Eye (tissue), 1 donor: ENCODE measurements around the gene UBXN4.
"Not testable (repeated sequence)": the region's sequence is repeated elsewhere in the genome, so short reads cannot be mapped to it uniquely, and the experiment has no call there.

Experiments
- DNase-seq: peaks from one replicate; pipeline ENCODE4 v3.0.0-alpha.2; 2015

The UBXN4 gene, protein sequence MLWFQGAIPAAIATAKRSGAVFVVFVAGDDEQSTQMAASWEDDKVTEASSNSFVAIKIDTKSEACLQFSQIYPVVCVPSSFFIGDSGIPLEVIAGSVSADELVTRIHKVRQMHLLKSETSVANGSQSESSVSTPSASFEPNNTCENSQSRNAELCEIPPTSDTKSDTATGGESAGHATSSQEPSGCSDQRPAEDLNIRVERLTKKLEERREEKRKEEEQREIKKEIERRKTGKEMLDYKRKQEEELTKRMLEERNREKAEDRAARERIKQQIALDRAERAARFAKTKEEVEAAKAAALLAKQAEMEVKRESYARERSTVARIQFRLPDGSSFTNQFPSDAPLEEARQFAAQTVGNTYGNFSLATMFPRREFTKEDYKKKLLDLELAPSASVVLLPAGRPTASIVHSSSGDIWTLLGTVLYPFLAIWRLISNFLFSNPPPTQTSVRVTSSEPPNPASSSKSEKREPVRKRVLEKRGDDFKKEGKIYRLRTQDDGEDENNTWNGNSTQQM

DNA sequence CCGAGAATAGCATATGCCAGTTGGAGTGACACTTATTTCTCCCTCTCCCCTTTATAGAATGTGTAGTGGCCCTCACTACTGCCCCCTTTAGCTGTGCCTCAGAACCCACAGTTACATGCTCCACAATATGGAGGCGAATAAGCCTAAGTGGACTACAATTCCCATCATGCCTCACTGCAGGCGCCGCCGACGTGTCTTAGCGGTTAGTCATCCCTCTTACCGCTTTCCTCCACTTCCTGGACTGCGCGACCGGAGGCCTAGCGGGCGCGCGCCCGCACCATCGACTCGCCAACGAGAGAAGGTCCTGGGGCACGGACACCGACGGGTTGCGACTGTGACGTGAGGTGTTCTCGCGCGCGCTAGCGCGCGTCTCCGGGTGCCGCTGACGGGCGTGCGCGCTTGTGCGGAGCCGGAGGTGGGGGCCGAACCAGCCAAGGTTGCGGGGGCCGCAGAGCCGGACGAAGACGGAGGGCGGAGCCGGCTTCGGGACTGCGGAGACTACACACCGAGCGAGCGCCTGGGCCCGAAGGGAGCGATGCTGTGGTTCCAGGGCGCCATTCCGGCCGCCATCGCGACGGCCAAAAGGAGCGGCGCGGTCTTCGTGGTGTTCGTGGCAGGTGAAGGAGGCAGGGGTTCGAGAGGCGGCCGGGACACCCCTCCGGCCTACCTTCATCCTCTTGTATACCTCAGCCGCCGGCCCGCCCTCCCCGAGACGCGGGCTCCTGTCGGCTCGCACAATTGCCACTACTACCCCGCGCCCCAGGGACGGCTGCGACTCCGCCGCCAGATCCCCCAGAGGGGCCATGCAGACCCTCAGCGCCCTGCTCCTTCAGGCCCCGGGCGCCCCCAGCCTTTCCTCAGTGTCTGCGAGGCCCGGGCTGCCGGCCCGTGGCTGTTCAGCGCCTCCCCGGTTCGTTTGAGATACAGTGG is at the start of gene UBXN4:
UBXN4 (plus strand) TSS at position 461 of the 930 bp plus-strand sequence; CDS start at position 536, 75 bp downstream.
- DNase-seq, result peak; percentile 99

GRCh38 chr2:135694711-135695110 is 46.9 kb upstream of the UBXN4 start:
- no peak for DNase-seq

GRCh38 chr2:135698838-135699237 is 42.8 kb upstream of the UBXN4 start:
- no peak for DNase-seq

- DNase-seq, result no peak
Observed at GRCh38 chr2:135701442-135701841, 40.2 kb upstream of the UBXN4 start.

GRCh38 chr2:135703300-135703699 is 38.4 kb upstream of the UBXN4 start:
- DNase-seq, result no peak

- not testable (repeated sequence) for DNase-seq
Observed at GRCh38 chr2:135704075-135704474, 37.6 kb upstream of the UBXN4 start.

DNA sequence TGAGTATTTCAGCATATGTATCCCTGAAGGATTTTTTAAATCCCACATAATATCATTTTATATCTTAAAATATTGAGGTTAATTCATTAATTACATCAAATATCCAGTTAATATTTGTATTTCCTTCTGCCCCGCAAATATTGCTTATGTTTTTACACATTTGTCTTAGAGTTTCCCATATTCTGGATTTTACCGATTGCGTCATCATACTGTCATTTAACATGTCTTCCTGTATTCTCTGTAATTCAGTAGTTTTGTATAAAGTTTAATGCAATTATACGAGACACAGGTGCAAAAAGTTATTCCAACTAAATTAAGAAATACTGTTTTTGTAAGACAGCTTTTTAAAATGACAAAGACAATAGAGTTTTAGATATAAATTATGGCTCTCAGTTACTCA is 33.5 kb upstream of the UBXN4 start:
- no peak for DNase-seq

DNA sequence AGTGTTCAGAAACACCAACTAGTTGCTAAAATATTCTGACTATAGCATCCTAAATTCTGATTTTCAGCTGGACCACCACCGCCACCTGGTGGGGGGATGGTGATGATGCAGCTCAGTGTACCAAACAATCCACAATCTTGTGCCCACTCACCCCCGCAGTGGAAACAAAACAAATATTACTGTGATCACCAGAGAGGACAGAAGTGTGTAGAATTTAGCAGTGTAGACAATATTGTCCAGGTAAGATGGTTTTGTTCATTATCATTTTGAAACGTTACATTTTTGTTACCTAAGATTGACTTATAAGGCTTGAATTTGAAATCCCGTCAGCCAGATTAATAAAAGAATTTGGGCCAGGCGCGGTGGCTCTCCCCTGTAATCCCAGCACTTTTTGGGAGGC is 31.7 kb upstream of the UBXN4 start:
- peak; percentile 79 for DNase-seq

- not testable (repeated sequence) for DNase-seq
Observed at GRCh38 chr2:135715086-135715485, 26.6 kb upstream of the UBXN4 start.

- no peak for DNase-seq
Observed at GRCh38 chr2:135728064-135728743, 13.5 kb upstream of the UBXN4 start.

DNA sequence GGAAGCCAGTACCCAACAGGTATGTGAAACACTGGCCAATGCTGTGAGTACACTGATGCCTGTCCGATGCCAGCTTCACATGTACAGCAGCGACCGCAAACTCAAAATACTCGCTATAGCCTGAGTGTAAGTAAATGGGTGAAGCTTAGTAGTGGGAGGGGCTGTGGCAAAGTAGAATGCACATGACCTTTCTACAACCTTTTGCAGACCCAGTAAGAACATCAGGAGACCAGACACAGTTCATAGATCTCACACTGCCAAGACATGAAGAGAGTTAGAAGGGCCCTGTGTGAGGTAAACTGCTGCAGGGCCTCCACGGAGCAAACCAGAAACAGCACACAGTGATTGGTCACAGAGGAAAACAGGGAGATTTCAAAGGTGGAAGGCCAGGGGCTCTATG is 9.1 kb upstream of the UBXN4 start:
- no peak for DNase-seq

DNA sequence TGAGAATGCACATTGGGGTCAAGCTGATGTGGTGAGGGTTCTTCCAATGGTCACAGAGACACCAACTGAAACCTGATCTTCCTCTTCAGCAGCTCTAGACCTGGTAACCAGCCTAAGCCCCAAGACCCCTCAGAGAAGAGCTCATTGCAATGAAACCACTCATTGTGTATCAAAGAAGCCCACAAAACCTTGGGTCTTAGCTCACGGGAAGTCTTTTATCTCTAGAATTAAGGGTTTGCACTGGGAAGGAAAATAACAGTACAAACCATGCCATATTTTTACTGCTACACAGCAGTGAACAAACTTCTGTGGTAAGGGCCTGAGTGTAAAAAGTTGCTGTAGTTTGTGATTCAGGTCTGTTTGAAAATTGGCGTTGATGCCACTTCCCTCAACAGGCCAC is 8.6 kb upstream of the UBXN4 start:
- DNase-seq, result no peak

DNA sequence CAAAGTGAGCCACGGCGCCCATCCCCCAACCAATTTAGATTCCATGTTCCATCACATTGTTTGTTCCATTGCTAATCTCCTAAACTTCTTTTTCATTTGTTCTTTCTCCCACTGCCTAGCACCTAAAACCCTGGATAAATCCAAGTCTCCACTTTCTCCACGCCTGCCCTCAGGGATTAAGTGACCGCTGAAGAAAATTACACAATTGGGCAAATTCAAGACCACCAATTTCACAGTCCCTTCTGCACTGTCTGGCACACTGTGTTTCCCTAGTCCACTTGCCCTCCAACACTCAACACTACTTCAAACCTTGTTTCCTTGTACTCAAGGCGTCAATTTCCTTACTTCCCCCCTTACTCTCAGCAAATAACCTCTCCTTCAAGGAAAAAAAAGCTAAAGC is 5.1 kb upstream of the UBXN4 start:
- DNase-seq, result no peak

GRCh38 chr2:135740206-135740605 is 1.4 kb upstream of the UBXN4 start:
- DNase-seq, result no peak

DNA sequence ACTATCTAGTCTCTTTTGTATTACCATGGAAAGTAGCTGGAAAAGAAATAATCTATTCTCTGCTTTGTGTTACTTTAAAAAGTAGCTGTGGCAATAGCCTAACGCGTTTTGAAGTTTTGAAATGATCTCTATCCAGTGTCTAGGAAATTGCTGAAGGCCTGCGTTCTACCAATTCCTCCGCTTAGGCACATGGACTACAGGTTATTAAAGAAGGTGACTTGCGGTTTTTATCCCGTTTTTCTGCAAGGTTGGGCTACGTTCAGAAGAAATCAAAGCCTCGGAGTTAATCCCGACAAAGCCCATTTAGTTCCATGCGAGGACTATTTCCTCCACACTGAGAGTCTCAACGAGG is 636 bp upstream of the UBXN4 start:
- no peak for DNase-seq

- DNase-seq, result peak; percentile 89
Observed at GRCh38 chr2:135742325-135742757, 686 bp downstream of the UBXN4 start.

- peak; percentile 58 for DNase-seq
Observed at GRCh38 chr2:135743860-135744259, 2.2 kb downstream of the UBXN4 start.

DNA sequence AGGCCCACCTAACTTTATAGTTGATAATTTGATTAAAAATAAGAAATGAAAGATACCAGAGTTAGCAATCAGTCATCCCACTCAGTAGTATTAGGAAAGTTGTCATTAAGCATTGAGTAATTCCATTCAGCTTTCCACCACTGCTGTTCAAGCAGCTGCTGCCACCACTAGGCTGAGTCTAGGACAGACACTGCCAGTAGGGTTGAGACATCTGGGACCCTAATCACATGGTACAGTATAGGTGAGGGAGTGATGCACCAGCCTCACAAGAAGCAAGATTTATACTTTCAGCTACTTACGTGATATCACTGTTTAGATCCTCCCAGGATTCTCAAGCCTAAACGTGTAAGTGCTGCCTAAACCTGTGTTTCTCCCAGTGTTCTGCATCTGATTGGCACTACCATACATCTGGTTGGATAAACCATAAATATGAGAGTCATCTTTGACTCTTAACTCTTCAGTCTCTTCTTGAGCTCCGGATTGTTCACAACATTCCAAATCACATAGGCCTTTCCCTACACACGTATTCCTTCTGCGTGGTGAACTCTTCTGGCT is 3.2 kb downstream of the UBXN4 start:
- DNase-seq, result peak; percentile 12

DNA sequence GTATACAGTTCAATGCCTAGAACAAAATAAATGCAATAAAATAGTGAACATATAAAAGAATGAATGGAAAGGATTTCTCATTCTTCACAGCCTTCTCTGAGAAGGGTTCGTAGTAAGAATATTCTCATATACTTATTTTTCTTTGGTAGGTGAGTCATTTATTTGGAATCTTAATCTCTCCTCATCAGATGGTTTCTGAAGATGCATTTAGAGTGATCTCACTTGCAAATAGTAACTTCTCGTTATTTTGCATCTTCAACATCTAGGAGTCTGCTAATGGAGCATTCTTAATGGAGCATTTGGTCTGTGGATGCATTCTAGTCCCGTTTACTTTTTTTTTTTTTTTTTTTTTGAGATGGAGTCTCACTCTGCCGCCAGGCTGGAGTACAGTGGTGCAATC is 3.9 kb downstream of the UBXN4 start:
- no peak for DNase-seq

DNA sequence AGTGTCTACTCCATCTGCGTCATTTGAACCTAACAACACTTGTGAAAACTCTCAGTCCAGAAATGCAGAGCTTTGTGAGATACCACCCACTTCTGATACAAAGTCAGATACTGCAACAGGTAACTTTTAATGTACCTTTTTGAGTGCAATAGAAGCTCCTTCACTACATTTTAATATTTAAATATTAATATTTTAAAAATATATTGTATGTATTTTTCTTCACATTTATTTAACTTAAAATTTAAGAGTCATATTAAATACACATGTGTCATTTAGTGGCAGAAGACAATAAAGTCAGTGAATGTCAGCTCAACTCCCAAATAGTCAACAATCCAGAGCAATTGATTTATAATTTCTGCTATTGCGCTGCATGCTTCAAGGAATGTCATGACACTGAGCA is 13.9 kb downstream of the UBXN4 start:
- DNase-seq, result no peak

DNA sequence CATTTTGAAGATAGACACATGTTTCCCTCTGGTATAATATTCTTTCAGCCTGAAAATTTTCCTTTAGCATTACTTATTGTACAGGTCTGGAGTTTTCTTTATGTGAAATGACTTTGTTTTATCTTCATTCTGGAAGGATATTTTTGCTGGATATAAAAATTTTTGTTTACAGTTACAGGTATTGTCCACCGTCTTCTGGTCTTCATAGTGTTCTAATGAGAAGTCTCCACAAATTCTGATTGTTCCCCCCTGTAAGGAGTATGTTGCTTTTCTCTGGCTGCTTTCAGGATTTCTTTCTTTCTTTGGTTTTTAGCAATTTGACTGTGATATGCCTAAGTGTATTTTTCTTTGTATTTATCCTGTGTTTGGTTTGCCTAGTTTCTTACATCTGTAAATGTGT is 15.0 kb downstream of the UBXN4 start:
- DNase-seq, result no peak

DNA sequence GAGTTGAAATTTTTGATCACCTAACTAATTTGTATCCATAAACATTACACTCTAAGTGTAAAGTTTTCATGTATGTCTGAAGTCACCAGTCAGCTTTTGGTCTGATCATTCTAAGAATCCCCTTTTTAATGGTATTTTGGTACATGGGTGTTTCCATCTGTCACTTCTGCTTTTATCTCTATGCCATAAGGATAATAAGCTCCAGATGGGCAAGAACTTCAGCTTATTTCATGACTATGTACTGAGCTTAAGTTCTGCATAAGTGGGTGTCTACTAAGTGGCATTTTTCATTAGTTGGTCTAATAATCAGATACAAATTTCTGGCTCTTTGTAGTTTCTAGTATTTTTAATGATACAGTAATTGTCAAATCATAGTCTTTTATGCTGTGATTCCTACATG is 20.4 kb downstream of the UBXN4 start:
- DNase-seq, result no peak

DNA sequence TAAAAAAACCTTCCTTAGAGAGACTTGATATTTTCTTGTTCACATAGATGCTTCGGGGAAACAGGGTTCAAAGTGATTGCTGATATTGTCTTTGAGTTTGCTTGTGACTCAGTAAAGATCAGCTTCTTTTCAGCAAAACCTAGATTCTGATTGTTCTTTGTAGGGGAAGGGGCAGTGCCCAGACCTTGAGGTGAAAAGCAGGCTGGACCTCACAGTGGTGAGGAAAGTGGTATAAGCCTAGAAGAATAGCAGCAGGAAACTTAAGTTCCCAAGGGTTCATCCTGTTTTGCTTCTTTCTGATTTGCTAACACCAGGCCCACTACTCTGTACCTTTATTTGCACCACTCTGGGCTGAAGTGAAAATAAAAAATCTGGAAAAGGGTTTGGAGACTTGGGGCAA is 20.9 kb downstream of the UBXN4 start:
- no peak for DNase-seq
